IMR-90 (cell line): Measurements from ENCODE around the gene SUN1.

Experiments
- CEBPB ChIP-seq: IDR thresholded peaks from 2 replicates; pipeline ENCODE4 v1.6.1; 2012; ENCODE audit warnings: low read depth, low read length, improper control_type of control experiment
- CHD1 ChIP-seq: IDR thresholded peaks from 2 replicates; pipeline ENCODE4 v1.6.1; 2012; ENCODE audit warnings: low read depth, low read length, improper control_type of control experiment
- FOS ChIP-seq: fragments of 150-350 bp; IDR thresholded peaks from 2 replicates; pipeline ENCODE4 v1.6.1; 2016; ENCODE audit warnings: low read depth, low read length
- MAFK ChIP-seq: IDR thresholded peaks from 2 replicates; pipeline ENCODE4 v1.6.1; 2012; ENCODE audit warnings: low read depth, low read length, improper control_type of control experiment
- POLR2A ChIP-seq: IDR thresholded peaks from 2 replicates; pipeline ENCODE4 v1.6.1; 2012; ENCODE audit warnings: mild to moderate bottlenecking, low read depth, low read length
- RFX5 ChIP-seq: IDR thresholded peaks from 2 replicates; pipeline ENCODE4 v1.8.0; 2012; ENCODE audit warnings: low read depth, mild to moderate bottlenecking, low read length, moderate library complexity
- TF ChIP-seq, protein P1 (sequence below): conservative IDR thresholded peaks from 2 replicates; pipeline ENCODE4 v1.5.1; 2012; ENCODE audit warnings: mild to moderate bottlenecking, low read depth, low read length, improper control_type of control experiment

DNA sequence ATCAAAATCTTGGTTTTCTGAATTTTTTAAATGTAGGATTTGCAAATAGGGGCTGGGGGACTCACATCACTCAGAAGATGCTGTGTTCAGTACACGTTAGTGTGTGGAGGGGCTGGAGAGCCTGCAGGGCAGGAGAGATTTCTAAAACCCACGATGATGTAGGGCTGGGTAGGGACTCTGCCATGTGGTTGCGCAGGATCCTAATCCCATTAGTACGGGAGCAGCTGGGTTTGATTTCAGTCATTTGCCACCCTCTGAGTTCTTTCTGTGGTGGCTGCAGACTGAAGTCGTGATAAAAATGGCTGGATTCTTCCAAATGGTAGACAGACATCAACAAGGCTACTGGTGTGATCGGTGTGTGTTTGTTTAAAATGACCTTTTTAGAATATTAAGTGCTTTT, 29.9 kb downstream of the SUN1 start:
- TF ChIP-seq, protein P1, sequence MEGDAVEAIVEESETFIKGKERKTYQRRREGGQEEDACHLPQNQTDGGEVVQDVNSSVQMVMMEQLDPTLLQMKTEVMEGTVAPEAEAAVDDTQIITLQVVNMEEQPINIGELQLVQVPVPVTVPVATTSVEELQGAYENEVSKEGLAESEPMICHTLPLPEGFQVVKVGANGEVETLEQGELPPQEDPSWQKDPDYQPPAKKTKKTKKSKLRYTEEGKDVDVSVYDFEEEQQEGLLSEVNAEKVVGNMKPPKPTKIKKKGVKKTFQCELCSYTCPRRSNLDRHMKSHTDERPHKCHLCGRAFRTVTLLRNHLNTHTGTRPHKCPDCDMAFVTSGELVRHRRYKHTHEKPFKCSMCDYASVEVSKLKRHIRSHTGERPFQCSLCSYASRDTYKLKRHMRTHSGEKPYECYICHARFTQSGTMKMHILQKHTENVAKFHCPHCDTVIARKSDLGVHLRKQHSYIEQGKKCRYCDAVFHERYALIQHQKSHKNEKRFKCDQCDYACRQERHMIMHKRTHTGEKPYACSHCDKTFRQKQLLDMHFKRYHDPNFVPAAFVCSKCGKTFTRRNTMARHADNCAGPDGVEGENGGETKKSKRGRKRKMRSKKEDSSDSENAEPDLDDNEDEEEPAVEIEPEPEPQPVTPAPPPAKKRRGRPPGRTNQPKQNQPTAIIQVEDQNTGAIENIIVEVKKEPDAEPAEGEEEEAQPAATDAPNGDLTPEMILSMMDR, result no peak
- TF ChIP-seq MAFK, result no peak
- no peak for TF ChIP-seq POLR2A
- TF ChIP-seq CEBPB, result no peak
- TF ChIP-seq CHD1, result no peak
- TF ChIP-seq FOS, result no peak
- TF ChIP-seq RFX5, result no peak
